Testis (tissue), 3 donors: Measurements from ENCODE around the gene IRGQ. TPM values are rescaled to one million over a fixed set of nuclear protein-coding genes. Genes with fewer than 3 reads are reported as not detected.

Experiments used
- DNase-seq: peaks from one replicate; pipeline ENCODE4 v3.0.0-alpha.2; 2019
- H3K27ac ChIP-seq, 2 donors: fragments of 200-600 bp; sonication (generic); one replicate each; pipeline ENCODE4 v1.5.1; 2019
- H3K27me3 ChIP-seq: fragments of 200-600 bp; sonication (generic); one replicate; pipeline ENCODE4 v1.5.1; 2019
- H3K36me3 ChIP-seq: fragments of 200-600 bp; sonication (generic); one replicate; pipeline ENCODE4 v1.5.1; 2017; ENCODE audit warnings: low read depth; ENCODE audit errors: missing control alignments
- H3K4me1 ChIP-seq: fragments of 200-600 bp; sonication (generic); one replicate; pipeline ENCODE4 v1.5.1; 2019
- H3K4me3 ChIP-seq, 2 donors: fragments of 200-600 bp; sonication (generic); one replicate each; pipeline ENCODE4 v1.5.1; 2017 to 2019
- H3K9me3 ChIP-seq: fragments of 200-600 bp; sonication (generic); one replicate; pipeline ENCODE4 v1.5.1; 2017
- POLR2A ChIP-seq: fragments of 450-650 bp; IDR thresholded peaks from one replicate; pipeline ENCODE4 v1.6.1; 2017; ENCODE audit warnings: antibody characterized with exemption, mild to moderate bottlenecking, moderate library complexity
- WGBS, 2 donors: methylation state at CpG; one replicate each; pipeline ENCODE4 v1.1.5; 2018; 5-methylcytosine and 5-hydroxymethylcytosine counted together
- intact Hi-C: fragments of 100-400 bp; cut with DNase I; formaldehyde crosslinking; loops from one replicate; pipeline ENCODE4 v1.15.1; 2023; ENCODE audit warnings: low total_unique reads
- polyA plus RNA-seq: library from polyadenylated mRNA; stranded (reverse); fragments of 350-450 nt; fragmentation: Illumina TruSeq; extraction: RNeasy Lipid Tissue Mini Kit (QIAGEN cat#74804); gene quantifications from one replicate; pipeline ENCODE4 v1.2.3, GENCODE V29; 2014; ENCODE audit warnings: low read depth, low replicate concordance; ENCODE audit not compliant: insufficient read depth
- total RNA-seq, 2 donors: library from RNA; depleted of rRNA; stranded (reverse); fragments of >200 nt; gene quantifications; one replicate each; pipeline ENCODE4 v1.2.3, GENCODE V29; 2016
- TF ChIP-seq, protein P1 (sequence below), 3 experiments: fragments of 450-650 bp in 2 of 3; fragments of 200-600 bp in 1 of 3; sonication (generic) in 1 of 3; IDR thresholded peaks; one replicate each; pipeline ENCODE4 v1.5.1; 2016 to 2019; ENCODE audit warnings: antibody characterized with exemption in 3 of 3, mild to moderate bottlenecking in 2 of 3, moderate library complexity in 1 of 3

IRGQ gene
- total and polyA plus RNA-seq, 3 donors from 2014 or later, result 6.0 to 29.0 (median 26.4) TPM

DNA sequence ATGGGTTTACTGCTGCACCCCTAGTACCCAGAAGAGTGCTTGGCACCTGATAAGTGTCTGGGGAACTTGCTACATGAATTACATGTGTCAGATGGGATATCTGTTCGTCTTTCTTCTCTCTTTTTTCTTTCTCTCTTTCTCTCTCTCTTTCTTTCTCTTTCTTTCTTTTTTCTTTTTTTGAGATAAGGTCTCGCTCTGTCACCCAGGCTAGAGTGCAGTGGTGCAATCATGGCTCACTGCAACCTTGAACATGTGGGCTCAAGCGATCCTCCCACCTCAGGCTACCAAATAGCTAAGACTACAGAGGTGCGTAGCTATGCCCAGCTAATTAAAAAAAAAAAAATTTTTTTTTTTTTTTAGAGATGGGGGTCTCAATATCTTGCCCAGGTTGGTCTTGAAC is 37.6 kb upstream of the IRGQ start:
- H3K36me3 ChIP-seq, result no peaks in the 10 kb centered on the region
- H3K9me3 ChIP-seq, result no peaks in the 10 kb centered on the region
- H3K27ac ChIP-seq, result no peak overlapping the region
- WGBS, 2 donors, result 61 to 80% methylated on average over 4 of the region's 4 CpGs
- peaks cover 5% of the 10 kb centered on the region for H3K4me1 ChIP-seq
- intact Hi-C loops, result no loop called here
- DNase-seq, result no peak
- no peaks in the 10 kb centered on the region for H3K27me3 ChIP-seq
- H3K4me3 ChIP-seq, result no peak overlapping the region
- TF ChIP-seq, protein P1, sequence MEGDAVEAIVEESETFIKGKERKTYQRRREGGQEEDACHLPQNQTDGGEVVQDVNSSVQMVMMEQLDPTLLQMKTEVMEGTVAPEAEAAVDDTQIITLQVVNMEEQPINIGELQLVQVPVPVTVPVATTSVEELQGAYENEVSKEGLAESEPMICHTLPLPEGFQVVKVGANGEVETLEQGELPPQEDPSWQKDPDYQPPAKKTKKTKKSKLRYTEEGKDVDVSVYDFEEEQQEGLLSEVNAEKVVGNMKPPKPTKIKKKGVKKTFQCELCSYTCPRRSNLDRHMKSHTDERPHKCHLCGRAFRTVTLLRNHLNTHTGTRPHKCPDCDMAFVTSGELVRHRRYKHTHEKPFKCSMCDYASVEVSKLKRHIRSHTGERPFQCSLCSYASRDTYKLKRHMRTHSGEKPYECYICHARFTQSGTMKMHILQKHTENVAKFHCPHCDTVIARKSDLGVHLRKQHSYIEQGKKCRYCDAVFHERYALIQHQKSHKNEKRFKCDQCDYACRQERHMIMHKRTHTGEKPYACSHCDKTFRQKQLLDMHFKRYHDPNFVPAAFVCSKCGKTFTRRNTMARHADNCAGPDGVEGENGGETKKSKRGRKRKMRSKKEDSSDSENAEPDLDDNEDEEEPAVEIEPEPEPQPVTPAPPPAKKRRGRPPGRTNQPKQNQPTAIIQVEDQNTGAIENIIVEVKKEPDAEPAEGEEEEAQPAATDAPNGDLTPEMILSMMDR (IDR thresholded peaks at IDR 0.05), result no peak
- no peak for TF ChIP-seq POLR2A

DNA sequence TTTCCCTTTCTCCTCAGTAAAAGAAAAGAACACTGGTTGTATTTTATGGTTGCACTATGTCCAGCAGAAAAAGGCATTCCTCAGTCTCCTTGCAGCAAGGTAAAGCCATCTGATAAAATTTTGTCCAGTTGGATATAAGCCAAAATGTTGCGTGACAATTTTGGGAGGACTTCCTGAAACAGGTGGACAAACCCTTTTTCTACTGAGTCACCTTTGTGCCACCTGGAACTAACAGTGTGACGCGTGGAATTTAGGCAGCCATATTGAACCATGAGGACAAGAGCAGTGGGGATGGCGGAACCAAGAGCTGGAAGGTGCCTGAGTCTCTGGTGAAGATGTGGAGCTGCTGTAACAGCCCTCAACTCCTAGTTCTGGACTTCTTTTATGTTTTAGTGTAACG is 35.6 kb upstream of the IRGQ start:
- H3K4me1 ChIP-seq, result peaks cover 5% of the 10 kb centered on the region
- H3K9me3 ChIP-seq, result no peaks in the 10 kb centered on the region
- H3K4me3 ChIP-seq, result no peak overlapping the region
- TF ChIP-seq, protein P1 (IDR thresholded peaks at IDR 0.05), result no peak
- TF ChIP-seq POLR2A, result no peak
- DNase-seq, result no peak
- 92% methylated on average over 5 of the region's 5 CpGs for WGBS, 2 donors
- intact Hi-C loops, result no loop called here
- H3K27ac ChIP-seq, result no peak overlapping the region
- H3K27me3 ChIP-seq, result no peaks in the 10 kb centered on the region
- H3K36me3 ChIP-seq, result no peaks in the 10 kb centered on the region

DNA sequence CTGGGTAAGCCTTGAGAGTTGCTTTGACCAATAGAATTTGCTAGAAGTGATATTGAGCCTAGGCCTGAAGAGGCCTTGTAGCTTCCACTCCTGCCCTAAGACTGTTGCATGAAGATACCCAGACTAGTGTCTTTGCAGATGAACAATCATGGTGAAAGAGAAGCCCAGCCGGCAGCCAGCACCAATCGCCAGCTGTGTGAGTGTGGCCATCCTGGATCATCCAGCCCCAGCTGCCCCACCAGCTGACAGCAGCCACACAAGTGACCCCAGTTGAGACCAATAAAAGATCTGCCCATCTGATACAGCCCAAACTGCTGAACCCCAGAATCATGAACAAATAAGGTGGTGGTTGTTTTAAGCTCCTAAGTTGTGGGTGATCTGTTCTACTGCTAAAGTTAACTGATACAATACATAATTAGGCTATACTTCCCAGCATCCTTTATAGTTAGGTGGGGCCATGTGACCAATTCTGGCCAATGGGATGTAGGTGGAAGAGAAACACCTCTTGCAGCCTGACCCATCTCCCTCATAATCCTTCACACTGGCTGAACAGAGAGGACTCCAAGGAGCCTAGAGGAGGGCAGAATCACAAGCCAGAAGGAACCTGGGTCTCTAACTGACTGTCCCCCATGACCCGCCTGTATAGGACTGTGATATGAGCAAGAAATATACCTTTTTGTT is 32.9 kb upstream of the IRGQ start:
- TF ChIP-seq POLR2A, result no peak
- TF ChIP-seq, protein P1 (IDR thresholded peaks at IDR 0.05), result no peak
- WGBS, 2 donors, result 89 to 92% methylated on average over 1 to 3 of the region's 3 CpGs
- H3K27me3 ChIP-seq, result no peaks in the 10 kb centered on the region
- no peak overlapping the region for H3K4me3 ChIP-seq
- DNase-seq, result no peak
- intact Hi-C loops, result no loop called here
- H3K36me3 ChIP-seq, result no peaks in the 10 kb centered on the region
- no peaks in the 10 kb centered on the region for H3K9me3 ChIP-seq
- H3K27ac ChIP-seq, result no peak overlapping the region
- H3K4me1 ChIP-seq, result no peaks in the 10 kb centered on the region

DNA sequence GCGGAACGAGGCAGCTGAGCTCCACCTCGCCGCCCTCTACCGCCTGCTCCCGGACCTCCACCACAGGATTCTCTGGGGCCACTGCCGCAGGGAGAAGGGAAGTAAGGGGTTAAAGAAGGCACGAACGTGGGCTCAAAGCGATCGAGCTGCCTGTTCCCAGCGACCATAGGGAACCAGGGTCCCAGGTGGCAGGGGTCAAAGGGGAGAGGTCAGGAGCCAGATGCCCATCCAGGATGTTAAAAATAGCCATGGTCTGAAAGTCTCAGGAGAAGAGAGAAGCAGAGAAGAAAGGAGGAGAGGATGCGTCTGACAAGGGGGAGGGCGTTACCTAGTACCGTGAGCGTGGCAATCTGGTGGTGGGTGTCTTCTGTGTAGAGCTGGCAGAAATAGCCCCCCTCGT is 30.9 kb upstream of the IRGQ start:
- H3K4me1 ChIP-seq, result no peaks in the 10 kb centered on the region
- H3K4me3 ChIP-seq, result no peak overlapping the region
- no peaks in the 10 kb centered on the region for H3K9me3 ChIP-seq
- TF ChIP-seq POLR2A, result no peak
- TF ChIP-seq, protein P1 (IDR thresholded peaks at IDR 0.05), result no peak
- no peak overlapping the region for H3K27ac ChIP-seq
- 37 to 39% methylated on average over 17 of the region's 17 CpGs for WGBS, 2 donors
- H3K36me3 ChIP-seq, result no peaks in the 10 kb centered on the region
- intact Hi-C loops, result no loop called here
- no peaks in the 10 kb centered on the region for H3K27me3 ChIP-seq
- no peak for DNase-seq
